ENCODE data around the gene B4GALNT2.
"Not testable (repeated sequence)": the region's sequence is repeated elsewhere in the genome, so short reads cannot be mapped to it uniquely, and the experiment has no call there.

Gene B4GALNT2

GRCh38 chr17:49090878-49091594 is 41.5 kb upstream of the B4GALNT2 start:
- in situ Hi-C loops (cut with HindIII; ENCODE audit: low pct_ligation_motif_present, low sequenced_read_pairs): no loop called here
- no peak for DNase-seq
- no peak for TF ChIP-seq CTCF (IDR thresholded peaks at IDR 0.05; ENCODE audit: low read depth, low read length, missing control alignments)
- no peak overlapping the region for H3K27ac ChIP-seq
- H3K36me3 ChIP-seq (replicated peaks): no peaks in the 10 kb centered on the region
- H3K27me3 ChIP-seq (replicated peaks): no peaks in the 10 kb centered on the region
- H3K4me3 ChIP-seq (ENCODE audit: low read depth, low read length): no peak overlapping the region

GRCh38 chr17:49093131-49093530 is 39.4 kb upstream of the B4GALNT2 start:
- H3K36me3 ChIP-seq (replicated peaks): no peaks in the 10 kb centered on the region
- no peak overlapping the region for H3K27ac ChIP-seq
- H3K4me3 ChIP-seq (ENCODE audit: low read depth, low read length): no peak overlapping the region
- DNase-seq: no peak
- no peak for TF ChIP-seq CTCF (IDR thresholded peaks at IDR 0.05; ENCODE audit: low read depth, low read length, missing control alignments)
- in situ Hi-C loops (cut with HindIII; ENCODE audit: low pct_ligation_motif_present, low sequenced_read_pairs): no loop called here
- H3K27me3 ChIP-seq (replicated peaks): no peaks in the 10 kb centered on the region

- TF ChIP-seq CTCF (IDR thresholded peaks at IDR 0.05; ENCODE audit: low read depth, low read length, missing control alignments): no peak
- no peaks in the 10 kb centered on the region for H3K36me3 ChIP-seq (replicated peaks)
- DNase-seq: no peak
- peak overlapping the region; percentile 60 for H3K27ac ChIP-seq
- no peak overlapping the region for H3K4me3 ChIP-seq (ENCODE audit: low read depth, low read length)
- no peaks in the 10 kb centered on the region for H3K27me3 ChIP-seq (replicated peaks)
- in situ Hi-C loops (cut with HindIII; ENCODE audit: low pct_ligation_motif_present, low sequenced_read_pairs): no loop called here
Observed at GRCh38 chr17:49100601-49101000, 32.0 kb upstream of the B4GALNT2 start.

- in situ Hi-C loops (cut with HindIII; ENCODE audit: low pct_ligation_motif_present, low sequenced_read_pairs): no loop called here
- H3K4me3 ChIP-seq (ENCODE audit: low read depth, low read length): no peak overlapping the region
- no peaks in the 10 kb centered on the region for H3K27me3 ChIP-seq (replicated peaks)
- peak overlapping the region; percentile 60 for H3K27ac ChIP-seq
- no peak for TF ChIP-seq CTCF (IDR thresholded peaks at IDR 0.05; ENCODE audit: low read depth, low read length, missing control alignments)
- DNase-seq: peak; percentile 83
- H3K36me3 ChIP-seq (replicated peaks): no peaks in the 10 kb centered on the region
Observed at GRCh38 chr17:49101054-49101534, 31.5 kb upstream of the B4GALNT2 start.

- DNase-seq; H3K4me3 ChIP-seq (ENCODE audit: low read depth, low read length); H3K27me3 ChIP-seq (replicated peaks); in situ Hi-C loops (cut with HindIII; ENCODE audit: low pct_ligation_motif_present, low sequenced_read_pairs); H3K27ac ChIP-seq; H3K36me3 ChIP-seq (replicated peaks): not testable (repeated sequence)
Observed at GRCh38 chr17:49103360-49103759, 29.2 kb upstream of the B4GALNT2 start.

- H3K27ac ChIP-seq: no peak overlapping the region
- H3K4me3 ChIP-seq (ENCODE audit: low read depth, low read length): no peak overlapping the region
- peak; percentile 56 for DNase-seq
- no peak for TF ChIP-seq CTCF (IDR thresholded peaks at IDR 0.05; ENCODE audit: low read depth, low read length, missing control alignments)
- no peaks in the 10 kb centered on the region for H3K36me3 ChIP-seq (replicated peaks)
- H3K27me3 ChIP-seq (replicated peaks): no peaks in the 10 kb centered on the region
- in situ Hi-C loops (cut with HindIII; ENCODE audit: low pct_ligation_motif_present, low sequenced_read_pairs): no loop called here
Observed at GRCh38 chr17:49104511-49105074, 28.0 kb upstream of the B4GALNT2 start.

All from brain microvascular endothelial cell (primary cell).